SK-N-SH treated with all-trans-retinoic acid at 6 μM for 48 hours (cell line): ENCODE data around the gene SLK.

Experiments
- ATAC-seq: fragments of 200-7000 bp; cut with Tn5 transposase; 3 replicates; pipeline ENCODE4 v1.9.1; 2020; ENCODE audit warnings: mild to moderate bottlenecking, moderate library complexity
- ARNTL ChIP-seq: fragments of 450-650 bp; formaldehyde crosslinking; IDR thresholded peaks from 2 replicates; pipeline ENCODE4 v1.5.0; 2020; ENCODE audit warnings: low read depth, mild to moderate bottlenecking, moderate library complexity, borderline replicate concordance
- ESRRG ChIP-seq: fragments of 250-450 bp; sonication (Bioruptor Pico); IDR thresholded peaks from 2 replicates; pipeline ENCODE4 v1.6.1; 2021; ENCODE audit warnings: mild to moderate bottlenecking
- RARB ChIP-seq: fragments of 250-450 bp; sonication (Bioruptor Pico); IDR thresholded peaks from 2 replicates; pipeline ENCODE4 v1.8.0; 2021; ENCODE audit warnings: mild to moderate bottlenecking, moderate library complexity
- TCF4 ChIP-seq: fragments of 250-450 bp; sonication (Bioruptor Pico); IDR thresholded peaks from 2 replicates; pipeline ENCODE4 v1.8.0; 2021; ENCODE audit warnings: mild to moderate bottlenecking, moderate library complexity, borderline replicate concordance
- TOX ChIP-seq: fragments of 250-450 bp; sonication (Bioruptor Pico); IDR thresholded peaks from 2 replicates; pipeline ENCODE4 v1.8.0; 2021; ENCODE audit warnings: mild to moderate bottlenecking, moderate library complexity, borderline replicate concordance
- TSHZ2 ChIP-seq: fragments of 250-450 bp; sonication (Bioruptor Pico); IDR thresholded peaks from 2 replicates; pipeline ENCODE4 v1.5.0; 2020; ENCODE audit warnings: mild to moderate bottlenecking, moderate library complexity
- ZC3H10 ChIP-seq: fragments of 250-450 bp; sonication (Bioruptor Pico); IDR thresholded peaks from 2 replicates; pipeline ENCODE4 v1.5.1; 2021; ENCODE audit warnings: mild to moderate bottlenecking, moderate library complexity
- ZFP3 ChIP-seq: fragments of 250-450 bp; sonication (Bioruptor Pico); IDR thresholded peaks from 2 replicates; pipeline ENCODE4 v1.5.0; 2020; ENCODE audit warnings: mild to moderate bottlenecking, moderate library complexity
- ZFP30 ChIP-seq: fragments of 450-650 bp; formaldehyde crosslinking; IDR thresholded peaks from 2 replicates; pipeline ENCODE4 v1.5.0; 2022; ENCODE audit warnings: mild to moderate bottlenecking, moderate library complexity
- ZNF70 ChIP-seq: fragments of 450-650 bp; formaldehyde crosslinking; IDR thresholded peaks from 2 replicates; pipeline ENCODE4 v1.5.0; 2020; ENCODE audit warnings: mild to moderate bottlenecking, moderate library complexity
- TF ChIP-seq, protein P1 (sequence below): fragments of 250-450 bp; sonication (Bioruptor Pico); IDR thresholded peaks from 2 replicates; pipeline ENCODE4 v1.8.0; 2020; ENCODE audit warnings: mild to moderate bottlenecking, moderate library complexity, borderline replicate concordance
- TF ChIP-seq, protein P2 (sequence below): fragments of 250-450 bp; sonication (Bioruptor Pico); IDR thresholded peaks from 2 replicates; pipeline ENCODE4 v1.5.1; 2020; ENCODE audit warnings: low read depth, mild to moderate bottlenecking, moderate library complexity

The SLK gene

DNA sequence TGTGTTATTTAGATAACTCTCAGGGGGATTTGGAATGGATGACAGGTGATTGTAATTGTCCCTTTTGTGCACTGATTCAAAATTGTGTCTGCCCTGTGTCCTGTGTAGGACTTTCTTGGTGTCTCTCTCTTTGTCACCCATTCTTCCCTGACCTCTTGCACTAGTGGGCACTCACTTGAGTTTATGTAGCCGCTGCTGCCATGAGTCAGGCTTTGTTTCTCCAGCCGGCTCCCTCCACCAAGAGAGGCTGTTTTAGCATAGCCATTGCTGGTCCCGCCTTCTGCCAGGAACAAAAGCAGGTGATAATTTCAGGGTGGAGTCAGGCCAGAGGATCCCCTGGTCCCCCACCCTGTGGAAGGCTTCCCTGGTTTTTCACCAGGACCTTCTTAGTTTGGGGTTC, 110.3 kb downstream of the SLK start:
- no peak for TF ChIP-seq ZC3H10 (CRISPR knock-in tag)
- no peak for ATAC-seq

GRCh38 chr10:104077663-104078151, 110.8 kb downstream of the SLK start:
- ATAC-seq, result no peak
- TF ChIP-seq ZNF70 (CRISPR knock-in tag) (no peak), ZFP3 (CRISPR knock-in tag) (no peak), RARB (CRISPR knock-in tag) (no peak), TSHZ2 (CRISPR knock-in tag) (no peak), ESRRG (CRISPR knock-in tag) (no peak), TOX (CRISPR knock-in tag) (no peak), TCF4 (CRISPR knock-in tag) (no peak), ZFP30 (CRISPR knock-in tag) (no peak), ARNTL (CRISPR knock-in tag) (no peak)
- TF ChIP-seq, protein P1, sequence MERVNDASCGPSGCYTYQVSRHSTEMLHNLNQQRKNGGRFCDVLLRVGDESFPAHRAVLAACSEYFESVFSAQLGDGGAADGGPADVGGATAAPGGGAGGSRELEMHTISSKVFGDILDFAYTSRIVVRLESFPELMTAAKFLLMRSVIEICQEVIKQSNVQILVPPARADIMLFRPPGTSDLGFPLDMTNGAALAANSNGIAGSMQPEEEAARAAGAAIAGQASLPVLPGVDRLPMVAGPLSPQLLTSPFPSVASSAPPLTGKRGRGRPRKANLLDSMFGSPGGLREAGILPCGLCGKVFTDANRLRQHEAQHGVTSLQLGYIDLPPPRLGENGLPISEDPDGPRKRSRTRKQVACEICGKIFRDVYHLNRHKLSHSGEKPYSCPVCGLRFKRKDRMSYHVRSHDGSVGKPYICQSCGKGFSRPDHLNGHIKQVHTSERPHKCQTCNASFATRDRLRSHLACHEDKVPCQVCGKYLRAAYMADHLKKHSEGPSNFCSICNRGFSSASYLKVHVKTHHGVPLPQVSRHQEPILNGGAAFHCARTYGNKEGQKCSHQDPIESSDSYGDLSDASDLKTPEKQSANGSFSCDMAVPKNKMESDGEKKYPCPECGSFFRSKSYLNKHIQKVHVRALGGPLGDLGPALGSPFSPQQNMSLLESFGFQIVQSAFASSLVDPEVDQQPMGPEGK, result no peak
- TF ChIP-seq, protein P2, sequence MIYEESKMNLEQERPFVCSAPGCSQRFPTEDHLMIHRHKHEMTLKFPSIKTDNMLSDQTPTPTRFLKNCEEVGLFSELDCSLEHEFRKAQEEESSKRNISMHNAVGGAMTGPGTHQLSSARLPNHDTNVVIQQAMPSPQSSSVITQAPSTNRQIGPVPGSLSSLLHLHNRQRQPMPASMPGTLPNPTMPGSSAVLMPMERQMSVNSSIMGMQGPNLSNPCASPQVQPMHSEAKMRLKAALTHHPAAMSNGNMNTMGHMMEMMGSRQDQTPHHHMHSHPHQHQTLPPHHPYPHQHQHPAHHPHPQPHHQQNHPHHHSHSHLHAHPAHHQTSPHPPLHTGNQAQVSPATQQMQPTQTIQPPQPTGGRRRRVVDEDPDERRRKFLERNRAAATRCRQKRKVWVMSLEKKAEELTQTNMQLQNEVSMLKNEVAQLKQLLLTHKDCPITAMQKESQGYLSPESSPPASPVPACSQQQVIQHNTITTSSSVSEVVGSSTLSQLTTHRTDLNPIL, result no peak
